Neutrophil (primary cell): Measurements from ENCODE around the gene CRTC3.
"Not testable (repeated sequence)": the region's sequence is repeated elsewhere in the genome, so short reads cannot be mapped to it uniquely, and the experiment has no call there.

Experiments
- H3K27ac ChIP-seq: fragments of 200-600 bp; sonication (generic); 2 replicates; pipeline ENCODE4 v1.5.1; 2016; ENCODE audit warnings: mild to moderate bottlenecking, moderate library complexity
- H3K27me3 ChIP-seq: fragments of 200-600 bp; sonication (generic); 2 replicates; pipeline ENCODE4 v1.6.0; 2016; ENCODE audit warnings: mild to moderate bottlenecking
- H3K36me3 ChIP-seq: fragments of 200-600 bp; sonication (generic); 2 replicates; pipeline ENCODE4 v1.5.1; 2017
- H3K4me1 ChIP-seq, 2 experiments: fragments of 200-600 bp in 1 of 2; sonication (generic) in 1 of 2; 1 replicate in 1 of 2; 2 replicates in 1 of 2; pipeline versions ENCODE4 v1.5.1 to v1.6.1; 2013 to 2016; ENCODE audit warnings: low read depth in 1 of 2, low read length in 1 of 2, mild to moderate bottlenecking in 1 of 2, moderate library complexity in 1 of 2; ENCODE audit not compliant: control insufficient read depth in 1 of 2, insufficient read depth in 1 of 2
- H3K4me3 ChIP-seq, 2 experiments: fragments of 200-600 bp in 1 of 2; sonication (generic) in 1 of 2; 1 replicate in 1 of 2; 2 replicates in 1 of 2; pipeline ENCODE4 v1.5.1; 2013 to 2016; ENCODE audit warnings: low read depth in 1 of 2, low read length in 1 of 2, mild to moderate bottlenecking in 1 of 2, moderate library complexity in 1 of 2
- H3K9me3 ChIP-seq: fragments of 200-600 bp; sonication (generic); 2 replicates; pipeline ENCODE4 v1.5.1; 2016
- CTCF ChIP-seq: fragments of 200-600 bp; sonication (generic); IDR thresholded peaks from 2 replicates; pipeline ENCODE4 v1.5.1; 2016; ENCODE audit warnings: antibody characterized with exemption

The CRTC3 gene

GRCh38 chr15:90671216-90671615, 141.5 kb downstream of the CRTC3 start:
- H3K27me3 ChIP-seq, result peaks cover 14% of the 10 kb centered on the region
- no peak overlapping the region for H3K27ac ChIP-seq
- no peaks in the 10 kb centered on the region for H3K9me3 ChIP-seq
- H3K36me3 ChIP-seq, result no peaks in the 10 kb centered on the region
- no peak for TF ChIP-seq CTCF
- H3K4me1 ChIP-seq, result no peaks in the 10 kb centered on the region
- no peak overlapping the region for H3K4me3 ChIP-seq

- not testable (repeated sequence) for H3K36me3 ChIP-seq, H3K27ac ChIP-seq, H3K27me3 ChIP-seq, H3K4me1 ChIP-seq, H3K4me3 ChIP-seq, H3K9me3 ChIP-seq
Measured at GRCh38 chr15:90673357-90673756, 143.6 kb downstream of the CRTC3 start.

GRCh38 chr15:90674476-90674875, 144.8 kb downstream of the CRTC3 start:
- H3K27ac ChIP-seq, result no peak overlapping the region
- H3K9me3 ChIP-seq, result no peaks in the 10 kb centered on the region
- no peaks in the 10 kb centered on the region for H3K27me3 ChIP-seq
- TF ChIP-seq CTCF, result no peak
- no peaks in the 10 kb centered on the region for H3K4me1 ChIP-seq
- no peak overlapping the region for H3K4me3 ChIP-seq
- no peaks in the 10 kb centered on the region for H3K36me3 ChIP-seq

GRCh38 chr15:90675464-90675863, 145.7 kb downstream of the CRTC3 start:
- Histone ChIP-seq H3K27ac (no peak overlapping the region), H3K9me3 (no peaks in the 10 kb centered on the region), H3K36me3 (no peaks in the 10 kb centered on the region), H3K4me3 (no peak overlapping the region), H3K4me1 (no peaks in the 10 kb centered on the region), H3K27me3 (no peaks in the 10 kb centered on the region)
- TF ChIP-seq CTCF, result no peak

- H3K4me1 ChIP-seq, result no peaks in the 10 kb centered on the region
- H3K27me3 ChIP-seq, result no peaks in the 10 kb centered on the region
- no peak overlapping the region for H3K4me3 ChIP-seq
- H3K27ac ChIP-seq, result no peak overlapping the region
- TF ChIP-seq CTCF, result no peak
- no peaks in the 10 kb centered on the region for H3K36me3 ChIP-seq
- no peaks in the 10 kb centered on the region for H3K9me3 ChIP-seq
Measured at GRCh38 chr15:90677807-90678790, 148.4 kb downstream of the CRTC3 start.

- Histone ChIP-seq H3K27ac (no peak overlapping the region), H3K36me3 (no peaks in the 10 kb centered on the region), H3K9me3 (no peaks in the 10 kb centered on the region), H3K4me1 (no peaks in the 10 kb centered on the region), H3K27me3 (no peaks in the 10 kb centered on the region), H3K4me3 (no peak overlapping the region)
- no peak for TF ChIP-seq CTCF
Measured at GRCh38 chr15:90679959-90680358, 150.2 kb downstream of the CRTC3 start.
